ENCODE results near the gene TEX38.
"Not testable (repeated sequence)": the region's sequence is repeated elsewhere in the genome, so short reads cannot be mapped to it uniquely, and the experiment has no call there.

Gene TEX38

GRCh38 chr1:46652321-46653100 lies 19.1 kb upstream of the TEX38 start:
- TF ChIP-seq CTCF (IDR thresholded peaks at IDR 0.05; ENCODE audit: low read depth, low read length), result no peak
- Histone ChIP-seq H3K4me1 (no peaks in the 10 kb centered on the region), H3K4me3 (ENCODE audit: low read depth, low read length) (no peak overlapping the region), H3K9me3 (no peaks in the 10 kb centered on the region), H3K36me3 (no peaks in the 10 kb centered on the region), H3K27me3 (no peaks in the 10 kb centered on the region)
- no peak for DNase-seq

GRCh38 chr1:46653405-46653958 lies 18.2 kb upstream of the TEX38 start:
- no peaks in the 10 kb centered on the region for H3K4me1 ChIP-seq
- H3K36me3 ChIP-seq, result no peaks in the 10 kb centered on the region
- H3K4me3 ChIP-seq (ENCODE audit: low read depth, low read length), result no peak overlapping the region
- no peaks in the 10 kb centered on the region for H3K27me3 ChIP-seq
- H3K9me3 ChIP-seq, result no peaks in the 10 kb centered on the region
- no peak for TF ChIP-seq CTCF (IDR thresholded peaks at IDR 0.05; ENCODE audit: low read depth, low read length)
- no peak for DNase-seq

DNA sequence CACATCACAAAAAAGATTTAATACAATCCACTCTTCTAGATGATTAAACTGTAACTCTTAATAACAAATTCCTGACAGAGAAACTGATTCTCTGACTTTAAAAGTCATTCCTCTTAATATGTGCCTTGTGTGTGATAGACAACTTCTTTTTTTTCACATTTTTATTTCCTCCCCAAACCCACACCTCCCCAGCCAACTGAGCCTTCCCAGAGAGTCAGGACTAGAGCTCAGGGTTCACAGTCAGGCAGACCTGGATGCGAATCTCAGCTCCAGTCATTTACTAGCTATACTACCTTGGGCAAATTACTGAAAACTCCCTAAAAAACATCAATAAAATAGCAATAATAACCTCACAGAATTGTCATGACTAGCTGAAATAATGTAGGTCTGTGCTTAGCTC lies 17.6 kb upstream of the TEX38 start:
- no peak for DNase-seq
- no peaks in the 10 kb centered on the region for H3K36me3 ChIP-seq

DNA sequence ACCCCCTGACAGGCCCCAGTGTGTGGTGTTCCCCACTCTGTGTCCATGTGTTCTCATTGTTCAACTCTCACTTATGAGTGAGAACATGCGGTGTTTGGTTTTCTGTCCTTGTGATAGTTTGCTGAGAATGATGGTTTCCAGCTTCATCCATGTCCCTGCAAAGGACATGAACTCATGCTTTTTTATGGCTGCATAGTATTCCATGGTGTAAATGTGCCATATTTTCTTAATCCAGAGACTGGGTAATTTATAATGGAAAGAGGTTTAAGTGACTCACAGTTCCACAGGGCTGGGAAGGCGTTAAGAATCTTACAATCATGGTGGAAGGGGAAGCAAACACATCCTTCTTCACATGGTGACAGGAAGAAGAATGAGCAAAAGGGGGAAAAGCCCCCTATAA lies 17.0 kb upstream of the TEX38 start:
- not testable (repeated sequence) for DNase-seq; H3K36me3 ChIP-seq; H3K9me3 ChIP-seq; H3K27me3 ChIP-seq; H3K4me1 ChIP-seq; H3K4me3 ChIP-seq (ENCODE audit: low read depth, low read length)

More for the DNA sequence above, 17.6 kb upstream of the TEX38 start:
- Histone ChIP-seq H3K4me3 (ENCODE audit: low read depth, low read length) (no peak overlapping the region), H3K27me3 (no peaks in the 10 kb centered on the region), H3K9me3 (no peaks in the 10 kb centered on the region), H3K4me1 (no peaks in the 10 kb centered on the region)
- no peak for TF ChIP-seq CTCF (IDR thresholded peaks at IDR 0.05; ENCODE audit: low read depth, low read length)

GRCh38 chr1:46655848-46656247 lies 15.8 kb upstream of the TEX38 start:
- no peaks in the 10 kb centered on the region for H3K4me1 ChIP-seq
- no peak for TF ChIP-seq CTCF (IDR thresholded peaks at IDR 0.05; ENCODE audit: low read depth, low read length)
- no peaks in the 10 kb centered on the region for H3K36me3 ChIP-seq
- no peaks in the 10 kb centered on the region for H3K27me3 ChIP-seq
- DNase-seq, result no peak
- H3K4me3 ChIP-seq (ENCODE audit: low read depth, low read length), result no peak overlapping the region
- no peaks in the 10 kb centered on the region for H3K9me3 ChIP-seq

DNA sequence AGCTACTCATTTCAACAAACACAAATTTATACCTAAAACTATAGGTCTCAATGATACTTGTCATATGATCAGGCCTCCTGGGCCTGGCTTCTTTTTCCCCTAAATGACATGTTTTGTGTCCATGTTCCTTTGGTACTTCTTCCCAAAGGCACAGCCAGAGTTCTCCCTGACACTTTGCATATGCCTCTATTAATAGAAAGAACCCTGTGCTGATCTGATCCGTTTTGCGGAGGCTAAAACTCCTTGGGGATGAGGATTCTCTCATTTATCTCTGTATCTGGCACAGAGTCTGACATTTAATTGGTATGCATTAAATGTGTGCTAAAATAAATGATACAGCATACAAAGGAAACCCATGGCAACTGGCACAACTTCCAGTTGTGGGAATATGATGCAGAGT lies 15.0 kb upstream of the TEX38 start:
- DNase-seq, result no peak
- no peaks in the 10 kb centered on the region for H3K9me3 ChIP-seq
- H3K4me3 ChIP-seq (ENCODE audit: low read depth, low read length), result no peak overlapping the region
- no peaks in the 10 kb centered on the region for H3K27me3 ChIP-seq
- no peak for TF ChIP-seq CTCF (IDR thresholded peaks at IDR 0.05; ENCODE audit: low read depth, low read length)
- H3K36me3 ChIP-seq, result no peaks in the 10 kb centered on the region
- H3K4me1 ChIP-seq, result no peaks in the 10 kb centered on the region
